Mucosa of descending colon (tissue), 3 donors: ENCODE measurements around the gene CEND1. TPM values are rescaled to one million over a fixed set of nuclear protein-coding genes. Genes with fewer than 3 reads are reported as not detected.

Experiments used
- ATAC-seq: fragments of 200-7000 bp; cut with Tn5 transposase; one replicate; pipeline ENCODE4 v1.9.1; 2020; ENCODE audit warnings: mild to moderate bottlenecking, moderate library complexity
- DNase-seq, 3 donors: peaks; one replicate each; pipeline ENCODE4 v3.0.0-alpha.2; 2020
- H3K36me3 ChIP-seq: fragments of 200-600 bp; one replicate; pipeline ENCODE4 v1.8.0; 2021; ENCODE audit warnings: low read depth, mild to moderate bottlenecking
- H3K4me1 ChIP-seq: fragments of 200-600 bp; one replicate; pipeline ENCODE4 v1.8.0; 2021; ENCODE audit warnings: low read depth, mild to moderate bottlenecking
- H3K4me3 ChIP-seq: fragments of 200-600 bp; one replicate; pipeline ENCODE4 v1.8.0; 2021; ENCODE audit warnings: mild to moderate bottlenecking
- H3K9me3 ChIP-seq: fragments of 200-600 bp; one replicate; pipeline ENCODE4 v1.8.0; 2021; ENCODE audit warnings: mild to moderate bottlenecking
- intact Hi-C, 2 donors: fragments of 100-400 bp; cut with DNase I in 1 of 2; cut with micrococcal nuclease in 1 of 2; formaldehyde crosslinking; loops; one replicate each; pipeline versions ENCODE4 v1.11.0 to v1.11.1; 2022; cut with DNase I, micrococcal nuclease
- total RNA-seq, 3 donors: library from RNA; stranded (reverse); fragmentation: NEBNext Ultra II Directional in 2 of 3; extraction: Animal tissue kit (Norgen Biotek cat#: 25700) in 2 of 3; gene quantifications; one replicate each; pipeline versions ENCODE4 v1.2.1 to v1.2.4, GENCODE V29; 2021 to 2023
- TF ChIP-seq, protein P1 (sequence below): fragments of 200-600 bp; IDR thresholded peaks from one replicate; pipeline ENCODE4 v1.8.0; 2022; ENCODE audit warnings: antibody characterized with exemption, mild to moderate bottlenecking
- donor health status: DM: no; HTN: no; CAD: no; lungs with moderate emphysema.
- donor health status: DM: no; HTN: no; CAD: no.
- donor health status: DM: no; HTN: yes; CAD: no.

Gene CEND1
- total RNA-seq, 3 donors from 2014 or later, result 0.34 to 2.2 TPM; not detected in 1

DNA sequence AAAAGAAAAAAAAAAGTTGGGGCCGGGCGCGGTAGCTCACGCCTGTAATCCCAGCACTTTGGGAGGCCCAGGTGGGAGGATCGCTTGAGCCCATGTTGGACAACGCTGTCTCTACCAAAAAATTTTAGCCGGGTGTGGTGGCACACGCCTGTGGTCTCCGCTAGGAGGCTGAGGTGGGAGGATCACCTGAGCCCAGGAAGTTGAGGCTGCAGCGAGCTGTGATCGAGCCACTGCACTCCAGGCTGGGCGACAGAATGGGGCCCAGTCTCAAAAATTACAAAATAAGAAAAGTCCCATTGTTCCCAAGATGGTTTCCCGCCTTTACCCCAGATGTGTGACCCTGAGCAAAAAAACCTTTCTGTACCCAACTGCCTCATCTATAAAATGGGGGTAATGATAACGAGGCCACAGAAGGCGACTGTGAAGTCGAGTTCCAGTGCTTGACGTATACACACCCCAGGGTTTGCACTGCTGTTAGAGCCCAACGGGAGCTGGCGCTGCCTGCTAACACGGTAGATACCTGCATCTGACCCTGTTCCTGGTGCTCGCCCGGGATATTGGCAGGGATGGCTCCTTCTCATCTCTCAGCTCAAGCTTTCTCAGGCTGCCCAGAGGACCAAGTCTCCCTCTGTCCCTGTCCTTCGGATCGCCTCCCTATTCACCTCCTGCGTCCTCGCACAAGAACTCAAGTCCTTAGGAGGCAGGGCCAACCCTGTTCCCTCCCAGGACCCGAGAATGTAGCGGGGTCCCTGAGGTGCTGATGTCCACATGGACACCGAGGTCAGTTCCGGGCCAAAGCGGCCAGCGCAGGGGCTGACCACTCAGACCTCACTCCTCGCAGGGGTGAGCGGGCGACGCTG, 18.8 kb upstream of the CEND1 start:
- peak; percentile 1 for ATAC-seq
- Histone ChIP-seq H3K4me3 (peak overlapping the region; percentile 78), H3K9me3 (no peaks in the 10 kb centered on the region), H3K36me3 (no peaks in the 10 kb centered on the region), H3K4me1 (peaks cover 40% of the 10 kb centered on the region)
- intact Hi-C loops, result no loop called here
- DNase-seq, result peak in 1 of 3 donors; percentile 53
- TF ChIP-seq, protein P1, sequence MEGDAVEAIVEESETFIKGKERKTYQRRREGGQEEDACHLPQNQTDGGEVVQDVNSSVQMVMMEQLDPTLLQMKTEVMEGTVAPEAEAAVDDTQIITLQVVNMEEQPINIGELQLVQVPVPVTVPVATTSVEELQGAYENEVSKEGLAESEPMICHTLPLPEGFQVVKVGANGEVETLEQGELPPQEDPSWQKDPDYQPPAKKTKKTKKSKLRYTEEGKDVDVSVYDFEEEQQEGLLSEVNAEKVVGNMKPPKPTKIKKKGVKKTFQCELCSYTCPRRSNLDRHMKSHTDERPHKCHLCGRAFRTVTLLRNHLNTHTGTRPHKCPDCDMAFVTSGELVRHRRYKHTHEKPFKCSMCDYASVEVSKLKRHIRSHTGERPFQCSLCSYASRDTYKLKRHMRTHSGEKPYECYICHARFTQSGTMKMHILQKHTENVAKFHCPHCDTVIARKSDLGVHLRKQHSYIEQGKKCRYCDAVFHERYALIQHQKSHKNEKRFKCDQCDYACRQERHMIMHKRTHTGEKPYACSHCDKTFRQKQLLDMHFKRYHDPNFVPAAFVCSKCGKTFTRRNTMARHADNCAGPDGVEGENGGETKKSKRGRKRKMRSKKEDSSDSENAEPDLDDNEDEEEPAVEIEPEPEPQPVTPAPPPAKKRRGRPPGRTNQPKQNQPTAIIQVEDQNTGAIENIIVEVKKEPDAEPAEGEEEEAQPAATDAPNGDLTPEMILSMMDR, result no peak

DNA sequence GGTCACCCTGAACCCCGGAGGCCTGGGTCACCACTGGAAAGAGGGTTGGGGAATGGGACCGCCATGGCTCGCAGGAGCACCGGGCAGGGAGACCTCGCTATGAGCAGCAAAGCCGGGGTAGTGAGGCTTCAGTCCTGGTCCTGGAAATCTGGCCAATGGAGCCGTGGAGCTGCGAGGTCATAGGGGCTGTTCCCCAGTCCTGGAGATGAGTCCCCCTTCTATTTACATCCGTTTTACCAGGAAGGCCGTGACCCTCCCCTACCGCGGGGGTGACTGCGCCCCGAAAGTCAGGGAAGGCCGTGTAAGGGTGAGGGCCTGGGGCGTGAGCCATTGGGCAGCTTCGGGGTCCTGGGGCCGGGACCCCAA, 14.7 kb upstream of the CEND1 start:
- TF ChIP-seq, protein P1, result no peak
- intact Hi-C loops, result no loop called here
- H3K4me3 ChIP-seq, result no peak overlapping the region
- DNase-seq (peak in 1 of 3 donors; percentile 63), ATAC-seq (no peak)
- peaks cover 26% of the 10 kb centered on the region for H3K4me1 ChIP-seq
- no peaks in the 10 kb centered on the region for H3K36me3 ChIP-seq
- H3K9me3 ChIP-seq, result no peaks in the 10 kb centered on the region

DNA sequence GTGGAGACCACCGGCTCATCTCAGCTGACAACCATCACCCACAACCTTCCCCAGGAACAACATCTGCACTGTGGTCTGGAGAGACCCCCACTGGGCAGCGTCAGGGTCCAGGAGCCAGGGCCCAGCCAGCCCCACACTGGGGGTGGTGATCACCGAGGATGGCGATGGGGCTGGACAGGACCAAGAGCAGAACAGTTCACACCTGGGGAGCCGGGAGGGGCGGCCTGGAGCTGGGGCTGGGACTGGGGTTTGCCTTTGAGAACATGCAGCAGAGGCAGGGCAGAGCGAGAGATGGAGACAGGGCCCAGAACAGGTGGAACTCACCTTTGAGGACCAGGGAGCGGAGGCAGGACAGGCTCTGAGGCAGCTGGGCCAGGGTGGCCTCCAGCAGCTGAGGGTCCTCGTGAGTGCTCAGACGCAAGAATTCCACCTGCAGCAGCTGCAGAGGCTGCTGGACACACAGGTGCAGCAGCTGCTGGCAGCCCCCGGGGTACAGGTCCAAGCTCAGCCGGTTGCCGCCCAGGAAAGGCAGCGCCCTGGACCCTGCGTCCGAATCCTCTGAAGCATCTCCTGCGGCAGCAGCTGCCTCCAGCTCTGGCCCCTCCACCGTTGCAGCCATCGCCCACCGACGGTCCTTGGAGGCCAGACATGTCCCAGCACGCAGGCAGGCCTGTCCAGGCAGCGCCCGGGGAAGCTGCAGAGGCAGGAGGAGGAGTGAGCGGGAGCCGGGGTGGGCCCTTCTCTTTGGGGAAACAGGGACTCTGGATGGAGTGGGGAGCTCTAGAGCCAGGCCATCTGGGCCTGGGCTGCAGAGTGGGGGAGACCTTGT, 14.1 kb upstream of the CEND1 start:
- intact Hi-C loops, result no loop called here
- ATAC-seq (no peak), DNase-seq (peak in 2 of 3 donors; percentile 51 to 68)
- TF ChIP-seq, protein P1, result no peak
- Histone ChIP-seq H3K9me3 (no peaks in the 10 kb centered on the region), H3K4me3 (no peak overlapping the region), H3K36me3 (no peaks in the 10 kb centered on the region), H3K4me1 (peaks cover 26% of the 10 kb centered on the region)

DNA sequence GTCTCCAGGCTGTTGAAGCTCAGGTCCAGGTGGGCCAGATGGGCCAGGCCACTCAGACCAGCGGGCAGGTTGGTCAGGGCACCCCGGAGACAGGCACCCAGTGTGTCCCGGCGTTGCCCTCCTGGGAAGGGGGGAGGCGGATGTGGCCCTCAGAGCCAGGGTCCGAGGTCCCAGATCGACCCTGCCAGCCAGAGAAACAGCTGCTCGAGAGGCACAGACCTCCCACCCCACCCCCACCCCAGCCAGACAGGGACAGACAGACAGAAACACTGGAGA, 13.5 kb upstream of the CEND1 start:
- no peak for ATAC-seq
- intact Hi-C loops, result no loop called here
- no peak for DNase-seq
- Histone ChIP-seq H3K4me1 (peaks cover 25% of the 10 kb centered on the region), H3K4me3 (no peak overlapping the region), H3K36me3 (no peaks in the 10 kb centered on the region), H3K9me3 (no peaks in the 10 kb centered on the region)
- TF ChIP-seq, protein P1, result no peak

DNA sequence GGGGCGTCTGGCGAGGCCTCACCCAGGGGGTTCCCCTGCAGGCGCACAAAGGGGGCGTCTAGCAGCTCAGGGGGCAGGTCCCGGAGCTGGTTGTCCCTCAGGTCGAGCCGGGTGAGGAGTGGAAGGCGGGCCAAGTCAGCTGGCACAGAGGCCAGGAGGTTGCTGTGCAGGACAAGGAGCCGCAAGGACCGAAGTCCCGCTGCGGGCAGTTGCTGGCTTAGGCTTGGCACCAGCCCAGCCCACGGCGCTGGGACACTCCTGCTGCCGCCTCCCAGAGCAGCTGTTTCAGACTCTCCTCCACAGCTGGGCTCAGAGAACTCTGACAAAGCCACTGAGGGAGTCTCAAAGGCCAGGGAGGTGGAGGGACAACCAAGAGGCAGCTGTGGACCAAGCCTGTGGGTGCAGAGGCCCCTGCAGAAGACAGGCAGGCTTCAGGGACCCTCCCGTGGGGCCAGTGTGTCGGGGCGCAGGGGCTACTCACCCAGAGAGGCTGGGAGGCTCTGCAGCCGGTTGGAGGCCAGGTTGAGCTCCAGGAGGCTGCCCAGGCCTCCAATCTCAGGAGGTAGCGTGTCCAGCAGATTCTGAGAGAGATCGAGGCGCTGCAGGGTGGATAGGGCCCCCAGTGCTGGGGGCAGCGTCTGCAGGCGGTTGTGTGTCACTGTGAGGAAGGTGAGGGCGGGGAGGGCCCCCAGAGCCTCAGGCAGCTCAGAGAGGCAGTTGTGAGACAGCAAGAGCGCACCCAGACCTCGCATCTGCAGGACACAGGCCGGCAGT, 13.0 kb upstream of the CEND1 start:
- Histone ChIP-seq H3K36me3 (no peaks in the 10 kb centered on the region), H3K4me1 (peaks cover 22% of the 10 kb centered on the region), H3K4me3 (no peak overlapping the region), H3K9me3 (no peaks in the 10 kb centered on the region)
- ATAC-seq (no peak), DNase-seq (no peak)
- TF ChIP-seq, protein P1, result no peak
- intact Hi-C loops, result no loop called here
